ENCODE measurements around the gene MORN2. TPM values are rescaled to one million over a fixed set of nuclear protein-coding genes. Genes with fewer than 3 reads are reported as not detected.

MORN2 gene
- total RNA-seq, 4 donors from 2014 or later = 6.1 to 17.2 (median 10.3) TPM

DNA sequence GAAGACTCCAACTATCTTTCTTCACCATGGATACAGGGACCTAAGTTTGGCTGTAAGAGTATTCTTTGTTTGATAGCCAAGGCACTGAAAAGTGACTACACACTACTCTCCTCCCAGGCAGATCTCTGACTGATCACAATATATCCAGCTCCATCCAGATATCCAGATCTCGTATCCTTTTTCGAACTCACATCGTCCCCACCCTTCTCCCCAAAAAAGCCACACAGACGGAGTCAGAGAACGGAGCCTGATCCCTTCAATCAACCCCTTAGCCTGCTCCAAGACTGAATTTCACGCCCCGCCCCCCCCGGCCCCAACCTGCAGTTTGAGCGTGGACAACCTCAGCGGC lies 575 bp upstream of the MORN2 start:
- WGBS, 2 donors = 1% methylated on average over 9 to 10 of the region's 10 CpGs

DNA sequence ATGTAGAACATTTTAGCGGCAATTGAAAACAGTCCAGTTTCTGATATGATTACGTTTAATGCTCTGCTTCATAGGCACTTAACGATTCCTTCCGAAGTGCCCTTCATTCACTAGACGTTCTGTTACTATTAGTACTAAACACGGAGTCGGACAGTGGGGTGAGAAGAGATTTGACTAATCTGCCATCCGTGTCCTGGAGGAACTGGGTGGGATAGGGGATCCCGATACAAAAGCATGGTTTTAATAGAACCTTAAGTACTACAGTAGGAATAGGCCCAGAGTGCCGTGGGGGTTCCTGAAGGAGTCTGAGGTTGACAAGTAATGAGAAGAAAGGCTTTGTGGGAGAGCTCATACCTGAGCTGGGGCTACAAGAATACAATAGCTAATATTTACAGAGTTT lies 631 bp downstream of the MORN2 start:
- TF ChIP-seq EP300 (IDR thresholded peaks at IDR 0.05) = no peak
- no peak for TF ChIP-seq POLR2A (IDR thresholded peaks at IDR 0.05)
- no peak for TF ChIP-seq CTCF (IDR thresholded peaks at IDR 0.05)
- Histone ChIP-seq H3K4me3 (peak overlapping the region; percentile 62 to 97 (median 78)), H3K4me1 (peaks cover 0 to 18% (median 4%) of the 10 kb centered on the region in 4 donors), H3K27ac (no peak overlapping the region), H3K36me3 (peaks cover 0 to 26% (median 0%) of the 10 kb centered on the region in 3 donors), H3K27me3 (no peaks in the 10 kb centered on the region), H3K9me3 (peaks cover 0 to 7% (median 0%) of the 10 kb centered on the region in 4 donors)
- DNase-seq (ENCODE audit: low spot score in 2 of 2) = no peak
- 31 to 32% methylated on average over 10 of the region's 10 CpGs for WGBS, 2 donors

More for the DNA sequence above, 575 bp upstream of the MORN2 start:
- H3K9me3 ChIP-seq = peaks cover 0 to 17% (median 0%) of the 10 kb centered on the region in 4 donors
- no peak for TF ChIP-seq CTCF (IDR thresholded peaks at IDR 0.05)
- no peak for TF ChIP-seq POLR2A (IDR thresholded peaks at IDR 0.05)
- TF ChIP-seq EP300 (IDR thresholded peaks at IDR 0.05) = no peak
- H3K4me3 ChIP-seq = peak overlapping the region; percentile 62 to 97 (median 78)
- DNase-seq (ENCODE audit: low spot score in 2 of 2) = no peak
- no peaks in the 10 kb centered on the region for H3K27me3 ChIP-seq
- peaks cover 0 to 17% (median 0%) of the 10 kb centered on the region in 3 donors for H3K36me3 ChIP-seq
- H3K27ac ChIP-seq = peak overlapping the region in 3 of 4 donors; percentile 54 to 82 (median 62)
- peaks cover 0 to 18% (median 4%) of the 10 kb centered on the region in 4 donors for H3K4me1 ChIP-seq

DNA sequence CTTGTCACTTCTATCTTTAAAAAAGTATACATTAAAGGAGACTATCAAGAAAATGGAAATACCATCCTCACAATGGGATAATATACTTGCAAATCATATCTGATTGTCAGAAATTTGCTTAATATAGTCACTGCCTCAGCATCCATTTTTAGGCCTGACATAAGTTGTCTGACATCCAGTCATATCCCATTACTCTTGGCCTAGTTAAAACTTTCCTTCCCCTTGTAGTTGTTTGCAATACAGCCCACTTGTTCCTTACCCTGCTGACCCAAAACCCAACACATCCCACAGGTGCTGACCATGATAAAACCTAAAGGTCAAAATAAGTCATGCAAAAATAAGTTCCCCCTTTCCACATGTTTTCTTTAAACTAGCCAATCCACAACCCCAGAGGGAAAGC lies 10.3 kb downstream of the MORN2 start:
- H3K27me3 ChIP-seq = no peaks in the 10 kb centered on the region
- no peak for TF ChIP-seq EP300 (IDR thresholded peaks at IDR 0.05)
- TF ChIP-seq POLR2A (IDR thresholded peaks at IDR 0.05) = no peak
- no peak for TF ChIP-seq CTCF (IDR thresholded peaks at IDR 0.05)
- peaks cover 0 to 46% (median 0%) of the 10 kb centered on the region in 3 donors for H3K36me3 ChIP-seq
- no peaks in the 10 kb centered on the region for H3K9me3 ChIP-seq
- H3K27ac ChIP-seq = no peak overlapping the region
- H3K4me1 ChIP-seq = no peaks in the 10 kb centered on the region
- H3K4me3 ChIP-seq = no peak overlapping the region
- no peak for DNase-seq (ENCODE audit: low spot score in 2 of 2)

GRCh38 chr2:38887347-38887746 lies 11.6 kb downstream of the MORN2 start:
- DNase-seq (ENCODE audit: low spot score in 2 of 2) = no peak
- Histone ChIP-seq H3K27ac (no peak overlapping the region), H3K36me3 (peaks cover 0 to 35% (median 0%) of the 10 kb centered on the region in 3 donors), H3K4me1 (no peaks in the 10 kb centered on the region), H3K9me3 (no peaks in the 10 kb centered on the region), H3K4me3 (no peak overlapping the region), H3K27me3 (no peaks in the 10 kb centered on the region)
- TF ChIP-seq POLR2A (IDR thresholded peaks at IDR 0.05) = no peak
- no peak for TF ChIP-seq CTCF (IDR thresholded peaks at IDR 0.05)
- no peak for TF ChIP-seq EP300 (IDR thresholded peaks at IDR 0.05)
- WGBS, 2 donors = 92 to 94% methylated on average over 4 of the region's 4 CpGs

DNA sequence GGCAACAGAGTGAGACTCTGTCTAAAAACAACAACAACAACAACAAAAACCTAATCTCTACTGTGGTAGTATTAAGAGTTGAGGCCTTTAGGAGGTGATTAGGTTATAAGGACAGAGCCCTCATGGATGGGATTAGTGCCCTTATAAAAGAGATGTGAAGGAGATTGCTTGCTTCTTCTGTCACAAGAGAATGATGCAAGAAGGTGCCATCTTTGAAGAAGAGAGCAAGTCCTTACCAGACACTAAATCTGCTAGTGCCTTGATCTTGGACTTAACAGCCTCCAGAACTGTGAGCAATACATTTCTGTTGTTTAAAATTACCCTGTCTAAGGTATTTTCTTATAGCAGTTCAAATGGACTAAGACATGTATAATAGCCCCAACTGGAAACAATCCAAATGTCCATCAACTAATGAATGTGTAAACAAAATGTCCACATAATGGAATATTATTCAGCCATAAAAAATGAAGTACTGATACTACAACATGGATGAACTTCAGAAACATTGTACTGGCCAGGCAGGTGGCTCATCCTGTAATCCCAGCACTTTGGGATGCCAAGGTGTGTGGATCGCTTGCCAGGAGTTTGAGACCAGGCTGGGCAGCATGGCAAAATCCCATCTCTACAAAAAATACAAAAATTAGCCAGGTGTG lies 12.3 kb downstream of the MORN2 start:
- Histone ChIP-seq H3K4me1 (no peaks in the 10 kb centered on the region), H3K36me3 (peaks cover 0 to 29% (median 0%) of the 10 kb centered on the region in 3 donors), H3K9me3 (no peaks in the 10 kb centered on the region), H3K4me3 (no peak overlapping the region), H3K27ac (no peak overlapping the region), H3K27me3 (no peaks in the 10 kb centered on the region)
- no peak for TF ChIP-seq CTCF (IDR thresholded peaks at IDR 0.05)
- no peak for TF ChIP-seq POLR2A (IDR thresholded peaks at IDR 0.05)
- TF ChIP-seq EP300 (IDR thresholded peaks at IDR 0.05) = no peak
- no peak for DNase-seq (ENCODE audit: low spot score in 2 of 2)
- WGBS, 2 donors = 92 to 95% methylated on average over 1 of the region's 1 CpG
